AG10803 (cell line): ENCODE measurements around the gene UPF3A.

Experiments
- DNase-seq: peaks from one replicate; pipeline ENCODE4 v3.0.0; 2010; ENCODE audit warnings: low read depth
- H3K4me3 ChIP-seq: 2 replicates; pipeline ENCODE4 v1.5.1; 2011; ENCODE audit warnings: mild to moderate bottlenecking, low read length, control low read depth
- CTCF ChIP-seq: conservative IDR thresholded peaks from 2 replicates; pipeline ENCODE4 v1.5.1; 2011; ENCODE audit warnings: mild to moderate bottlenecking, low read length, control low read depth, inconsistent platforms

Gene UPF3A

DNA sequence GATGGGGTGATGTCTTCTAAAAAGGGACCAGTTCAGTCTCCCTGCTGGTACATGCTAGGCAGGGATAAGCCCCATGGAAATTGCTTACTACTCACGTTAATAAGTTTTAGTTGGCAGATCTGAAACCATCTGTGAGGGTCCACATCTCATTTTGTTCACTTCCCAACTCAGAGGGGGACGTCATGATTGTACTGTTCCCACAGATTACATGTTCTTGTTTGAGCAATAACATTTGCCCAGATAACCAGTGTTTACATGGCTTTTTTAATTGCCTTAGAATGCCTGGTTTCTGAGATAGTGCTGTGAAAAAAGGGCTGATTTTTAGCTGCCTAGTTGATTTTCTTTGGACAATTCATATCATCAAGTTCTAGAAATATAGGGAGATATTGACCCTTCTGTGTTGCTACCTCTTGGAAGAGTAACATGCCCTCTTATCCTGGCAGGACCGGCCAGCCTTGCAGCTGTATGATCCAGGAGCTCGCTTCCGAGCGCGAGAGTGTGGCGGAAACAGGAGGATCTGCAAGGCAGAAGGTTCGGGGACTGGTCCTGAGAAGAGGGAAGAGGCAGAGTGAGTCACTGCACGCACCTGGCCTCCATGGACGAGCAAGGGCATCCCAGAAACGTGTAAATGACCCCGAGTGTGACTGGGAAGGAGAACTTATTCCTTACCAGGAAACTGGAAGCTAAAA, 23.1 kb downstream of the UPF3A start:
- no peak for DNase-seq
- TF ChIP-seq CTCF = no peak

GRCh38 chr13:114309086-114309485, 27.7 kb downstream of the UPF3A start:
- H3K4me3 ChIP-seq = no peak overlapping the region
- TF ChIP-seq CTCF = no peak
- DNase-seq = no peak

More for the DNA sequence above, 23.1 kb downstream of the UPF3A start:
- no peak overlapping the region for H3K4me3 ChIP-seq

DNA sequence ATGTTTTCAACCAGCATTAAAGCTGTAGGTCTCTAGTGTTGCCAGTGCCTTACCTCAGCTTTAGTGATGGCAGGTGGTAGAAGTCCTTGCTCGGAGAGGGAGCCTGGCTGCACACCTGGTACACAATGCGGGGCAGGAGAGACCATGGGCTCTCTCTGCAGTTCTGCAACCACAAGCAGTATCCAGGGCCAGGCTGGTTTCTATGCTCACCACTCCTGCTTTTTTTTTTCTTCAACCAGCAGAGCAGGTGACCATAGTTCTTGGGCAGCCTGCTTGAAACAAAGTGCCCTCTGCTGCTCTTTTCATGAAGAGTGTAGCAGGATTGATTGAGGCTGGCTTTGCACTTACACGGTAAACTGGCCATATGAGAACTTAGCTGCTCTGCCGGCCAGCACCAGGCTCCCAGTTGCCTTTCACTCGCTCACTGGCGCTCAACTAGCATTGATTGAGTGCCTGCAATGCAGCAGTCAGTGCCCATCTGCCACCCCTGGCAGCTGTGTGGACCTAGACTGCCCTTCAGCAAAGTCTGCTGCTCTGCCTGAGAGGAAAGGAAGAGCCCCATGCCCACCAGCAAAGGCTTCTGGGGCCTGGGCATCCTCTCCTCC, 28.5 kb downstream of the UPF3A start:
- TF ChIP-seq CTCF = no peak
- no peak overlapping the region for H3K4me3 ChIP-seq
- no peak for DNase-seq

- H3K4me3 ChIP-seq = no peak overlapping the region
- DNase-seq = no peak
- no peak for TF ChIP-seq CTCF
Measured at GRCh38 chr13:114310956-114311355, 29.6 kb downstream of the UPF3A start.

DNA sequence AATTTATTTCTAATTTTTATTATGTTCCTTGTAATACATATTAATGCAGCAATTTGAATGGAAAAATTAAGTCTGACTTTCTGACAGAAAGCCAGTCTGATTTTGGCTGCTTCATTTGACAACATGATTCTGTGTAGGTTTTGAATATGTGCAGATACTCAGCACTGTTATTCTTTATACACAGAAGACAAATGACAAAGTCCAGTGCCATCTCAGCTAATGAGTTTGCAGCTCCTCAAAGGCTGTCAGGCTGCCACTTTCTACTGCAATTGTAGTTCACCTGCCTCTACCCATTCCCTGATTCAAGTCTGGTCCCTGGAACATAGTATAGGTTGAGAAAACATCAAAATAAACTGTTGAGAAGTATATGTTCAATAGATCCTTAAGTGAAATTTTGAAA, 30.0 kb downstream of the UPF3A start:
- no peak for TF ChIP-seq CTCF
- H3K4me3 ChIP-seq = no peak overlapping the region
- DNase-seq = no peak

- H3K4me3 ChIP-seq = no peak overlapping the region
- DNase-seq = peak; percentile 66
- no peak for TF ChIP-seq CTCF
Measured at GRCh38 chr13:114311908-114312307, 30.5 kb downstream of the UPF3A start.
